Progenitor cell of endocrine pancreas (in vitro differentiated cells): ENCODE results near the gene RNF207. TPM values are rescaled to one million over a fixed set of nuclear protein-coding genes. Genes with fewer than 3 reads are reported as not detected.
A peak's percentile ranks its signal among the peaks of the same experiment; 100 is the strongest.

ENCODE experiments used
- DNase-seq: peaks from one replicate; pipeline ENCODE4 v3.0.0; 2021; ENCODE audit warnings: low spot score; ENCODE audit not compliant: unreplicated experiment
- H3K27ac Mint-ChIP-seq: 2 replicates; pipeline ENCODE4 v1.8.0; 2021; ENCODE audit warnings: mild to moderate bottlenecking, moderate library complexity, mixed read lengths
- H3K27me3 Mint-ChIP-seq: 2 replicates; pipeline ENCODE4 v1.8.0; 2021; ENCODE audit warnings: mixed read lengths
- H3K36me3 Mint-ChIP-seq: 2 replicates; pipeline ENCODE4 v1.8.0; 2022; ENCODE audit warnings: mixed read lengths; ENCODE audit not compliant: insufficient read depth
- H3K4me1 Mint-ChIP-seq: 2 replicates; pipeline ENCODE4 v1.8.0; 2021; ENCODE audit warnings: low read depth, mixed read lengths
- H3K4me3 Mint-ChIP-seq: 2 replicates; pipeline ENCODE4 v1.8.0; 2021; ENCODE audit warnings: low read depth, mild to moderate bottlenecking, moderate library complexity, mixed read lengths
- H3K9me3 Mint-ChIP-seq: 2 replicates; pipeline ENCODE4 v1.8.0; 2021; ENCODE audit warnings: low read depth, mixed read lengths
- CTCF ChIP-seq: fragments of 200-600 bp; sonication (generic); IDR thresholded peaks from one replicate; pipeline ENCODE4 v1.5.0; 2021; ENCODE audit warnings: antibody characterized with exemption, mild to moderate bottlenecking; ENCODE audit not compliant: unreplicated experiment
- total RNA-seq: library from RNA; stranded (reverse); gene quantifications from 2 replicates; pipeline ENCODE4 v1.2.1, GENCODE V29; 2021

RNF207 gene
- total RNA-seq, 1 donor from 2014 or later = 50.5 TPM

GRCh38 chr1:6207921-6208320 is 2.0 kb downstream of the RNF207 start:
- no peak for DNase-seq
- Mint-ChIP-seq H3K27me3 (peaks cover 6% of the 10 kb centered on the region), H3K4me3 (peak overlapping the region; percentile 38), H3K36me3 (peaks cover 4% of the 10 kb centered on the region), H3K9me3 (no peaks in the 10 kb centered on the region), H3K4me1 (peaks cover 2% of the 10 kb centered on the region), H3K27ac (no peak overlapping the region)
- TF ChIP-seq CTCF = no peak

GRCh38 chr1:6208723-6209660 is 3.1 kb downstream of the RNF207 start:
- Mint-ChIP-seq H3K27me3 (peaks cover 6% of the 10 kb centered on the region), H3K36me3 (peaks cover 4% of the 10 kb centered on the region), H3K27ac (no peak overlapping the region), H3K4me1 (peaks cover 2% of the 10 kb centered on the region), H3K9me3 (no peaks in the 10 kb centered on the region), H3K4me3 (peak overlapping the region; percentile 51)
- DNase-seq = peak; percentile 43
- peak; percentile 55 for TF ChIP-seq CTCF

GRCh38 chr1:6209661-6210580 is 4.0 kb downstream of the RNF207 start:
- DNase-seq = no peak
- no peak overlapping the region for H3K27ac Mint-ChIP-seq

GRCh38 chr1:6210591-6211355 is 4.9 kb downstream of the RNF207 start:
- TF ChIP-seq CTCF = no peak
- H3K4me3 Mint-ChIP-seq = no peak overlapping the region
- no peaks in the 10 kb centered on the region for H3K9me3 Mint-ChIP-seq
- H3K27me3 Mint-ChIP-seq = peaks cover 6% of the 10 kb centered on the region
- peaks cover 2% of the 10 kb centered on the region for H3K4me1 Mint-ChIP-seq
- H3K27ac Mint-ChIP-seq = no peak overlapping the region
- DNase-seq = no peak
- H3K36me3 Mint-ChIP-seq = peaks cover 11% of the 10 kb centered on the region

More at GRCh38 chr1:6209661-6210580, 4.0 kb downstream of the RNF207 start:
- TF ChIP-seq CTCF = no peak
- Mint-ChIP-seq H3K4me1 (peaks cover 2% of the 10 kb centered on the region), H3K4me3 (peak overlapping the region; percentile 35), H3K36me3 (peaks cover 6% of the 10 kb centered on the region), H3K27me3 (peaks cover 6% of the 10 kb centered on the region), H3K9me3 (no peaks in the 10 kb centered on the region)
